ENCODE measurements around the gene TRPM2. TPM values are rescaled to one million over a fixed set of nuclear protein-coding genes. Genes with fewer than 3 reads are reported as not detected.
"Not testable (repeated sequence)": the region's sequence is repeated elsewhere in the genome, so short reads cannot be mapped to it uniquely, and the experiment has no call there.

The TRPM2 gene
- total and polyA plus RNA-seq, 3 experiments from 2014 or later: 1.9 to 2.6 (median 2.4) TPM

DNA sequence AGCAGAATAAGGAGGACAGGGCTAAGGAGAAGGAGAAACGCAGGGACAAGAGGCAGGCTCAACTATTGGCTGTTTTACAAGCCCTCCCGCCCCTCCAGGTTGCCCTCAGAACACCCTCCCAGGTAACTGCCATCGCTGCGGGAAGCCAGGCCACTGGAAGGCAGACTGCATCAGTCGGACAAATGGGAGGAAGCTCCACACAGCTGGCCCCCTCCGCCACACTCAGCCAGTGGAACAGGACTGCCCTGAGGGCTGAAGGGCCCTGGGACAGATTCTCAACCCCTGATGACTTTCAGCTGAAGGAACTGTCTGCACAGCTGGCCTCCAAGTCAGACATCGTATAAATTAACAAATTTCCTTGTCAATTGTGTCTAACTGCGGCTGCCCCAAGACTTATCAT is 123.7 kb downstream of the TRPM2 start:
- H3K27ac Mint-ChIP-seq: no peak overlapping the region
- H3K4me3 Mint-ChIP-seq: no peak overlapping the region
- no peak for DNase-seq
- no peaks in the 10 kb centered on the region for H3K36me3 Mint-ChIP-seq
- no peaks in the 10 kb centered on the region for H3K4me1 ChIP-seq (ENCODE audit: insufficient read depth, low read length)
- H3K27me3 Mint-ChIP-seq: peaks cover 0 to 4% of the 10 kb centered on the region in 2 donors
- POLR2A ChIA-PET: no interaction called here
- H3K27ac ChIP-seq (ENCODE audit: low read depth, low read length): no peak overlapping the region
- H3K9me3 Mint-ChIP-seq: no peaks in the 10 kb centered on the region
- no peaks in the 10 kb centered on the region for H3K9me3 ChIP-seq (ENCODE audit: low read length)
- H3K36me3 ChIP-seq (ENCODE audit: insufficient read depth, low read length): no peaks in the 10 kb centered on the region
- CTCF ChIA-PET: no interaction called here
- H3K27me3 ChIP-seq (ENCODE audit: insufficient read depth, low read length, poor library complexity, severe bottlenecking): no peaks in the 10 kb centered on the region
- H3K4me3 ChIP-seq (ENCODE audit: low read length): no peak overlapping the region
- peaks cover 3 to 7% (median 3%) of the 10 kb centered on the region in 3 donors for H3K4me1 Mint-ChIP-seq

DNA sequence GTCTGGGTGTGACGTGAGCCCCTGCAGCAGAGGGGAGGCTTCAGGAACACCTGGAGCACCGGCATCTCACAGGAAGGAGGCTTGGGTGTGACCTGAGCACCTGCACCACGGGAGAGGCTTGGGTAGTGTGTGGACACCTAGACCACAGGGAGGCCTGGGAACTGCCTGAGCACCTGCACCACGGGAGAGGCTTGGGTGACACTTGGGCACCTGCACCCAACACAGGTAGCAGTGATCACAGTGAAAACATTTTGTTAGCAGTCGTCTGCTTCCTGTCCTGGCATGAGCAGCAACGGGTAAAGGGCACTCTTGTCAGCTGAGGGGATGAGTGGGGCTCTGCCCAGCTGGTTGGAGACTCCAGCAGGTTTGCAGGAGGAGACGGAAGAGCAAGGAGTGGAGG is 124.3 kb downstream of the TRPM2 start:
- Histone ChIP-seq H3K36me3 (ENCODE audit: insufficient read depth, low read length) (no peaks in the 10 kb centered on the region), H3K27me3 (ENCODE audit: insufficient read depth, low read length, poor library complexity, severe bottlenecking) (no peaks in the 10 kb centered on the region), H3K9me3 (ENCODE audit: low read length) (no peaks in the 10 kb centered on the region), H3K4me3 (ENCODE audit: low read length) (no peak overlapping the region), H3K27ac (ENCODE audit: low read depth, low read length) (no peak overlapping the region), H3K4me1 (ENCODE audit: insufficient read depth, low read length) (no peaks in the 10 kb centered on the region)
- CTCF ChIA-PET: no interaction called here
- H3K4me1 Mint-ChIP-seq: peaks cover 3 to 7% (median 3%) of the 10 kb centered on the region in 3 donors
- H3K4me3 Mint-ChIP-seq: no peak overlapping the region
- POLR2A ChIA-PET: no interaction called here
- no peaks in the 10 kb centered on the region for H3K9me3 Mint-ChIP-seq
- H3K27me3 Mint-ChIP-seq: peaks cover 0 to 6% of the 10 kb centered on the region in 2 donors
- no peaks in the 10 kb centered on the region for H3K36me3 Mint-ChIP-seq
- H3K27ac Mint-ChIP-seq: no peak overlapping the region
- no peak for DNase-seq

DNA sequence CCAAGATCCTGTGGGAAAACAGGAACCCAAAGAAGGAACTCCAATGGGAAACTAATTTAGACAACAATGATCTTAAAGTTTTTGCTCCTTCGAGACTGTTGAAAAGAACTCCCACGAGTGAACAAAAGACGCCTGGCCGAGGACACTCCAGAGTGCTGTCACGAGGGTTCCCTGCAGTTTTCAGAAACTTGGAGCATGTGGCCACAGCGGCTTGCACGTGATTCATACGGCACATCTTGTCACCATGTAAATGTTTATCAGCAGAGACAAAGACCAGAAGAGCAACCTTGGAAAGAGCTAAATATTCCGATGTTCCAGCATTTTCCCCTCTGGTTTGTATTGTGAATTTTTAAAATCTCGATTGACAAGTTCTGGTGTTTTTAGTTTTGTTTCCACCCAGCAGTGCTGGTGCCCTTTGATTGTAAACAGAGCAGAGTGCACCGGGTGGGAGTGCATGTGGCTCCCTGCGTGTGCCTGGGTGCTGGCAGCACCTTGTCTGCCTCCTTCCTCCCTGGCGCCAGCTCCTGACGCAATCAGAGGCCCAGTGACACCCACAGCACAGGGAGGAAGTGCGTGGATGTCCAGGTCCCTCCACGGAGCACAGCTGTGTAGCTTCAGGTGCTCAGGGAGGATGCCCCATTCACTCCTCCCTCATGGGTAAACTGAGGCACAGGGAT is 124.8 kb downstream of the TRPM2 start:
- ChIA-PET POLR2A (no interaction called here), CTCF (no interaction called here)
- no peak for DNase-seq
- no peaks in the 10 kb centered on the region for H3K9me3 Mint-ChIP-seq
- H3K4me1 Mint-ChIP-seq: peaks cover 3 to 7% (median 3%) of the 10 kb centered on the region in 3 donors
- no peak overlapping the region for H3K27ac Mint-ChIP-seq
- Histone ChIP-seq H3K36me3 (ENCODE audit: insufficient read depth, low read length) (no peaks in the 10 kb centered on the region), H3K4me3 (ENCODE audit: low read length) (no peak overlapping the region), H3K27me3 (ENCODE audit: insufficient read depth, low read length, poor library complexity, severe bottlenecking) (no peaks in the 10 kb centered on the region), H3K9me3 (ENCODE audit: low read length) (no peaks in the 10 kb centered on the region), H3K27ac (ENCODE audit: low read depth, low read length) (no peak overlapping the region), H3K4me1 (ENCODE audit: insufficient read depth, low read length) (no peaks in the 10 kb centered on the region)
- peaks cover 1 to 6% of the 10 kb centered on the region in 2 donors for H3K27me3 Mint-ChIP-seq
- no peak overlapping the region for H3K4me3 Mint-ChIP-seq
- no peaks in the 10 kb centered on the region for H3K36me3 Mint-ChIP-seq

DNA sequence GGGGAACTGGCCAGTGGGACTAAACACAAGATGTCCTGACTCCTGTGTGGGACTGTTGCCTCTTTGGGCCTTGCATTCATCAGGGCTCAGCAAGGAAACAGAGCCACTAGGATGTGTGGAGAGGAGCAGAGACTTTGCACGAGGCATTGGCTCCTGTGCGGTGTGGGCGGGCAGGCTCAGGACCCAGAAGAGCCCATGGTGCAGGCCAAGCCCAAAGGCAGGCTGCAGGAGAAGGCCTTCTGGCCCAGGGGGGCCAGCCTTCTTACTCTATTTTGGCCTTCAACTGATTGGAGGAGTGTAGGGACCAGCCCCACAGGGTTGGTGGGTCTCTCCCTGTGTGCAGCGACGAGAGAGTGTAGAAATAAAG is 125.4 kb downstream of the TRPM2 start:
- Histone ChIP-seq H3K27me3 (ENCODE audit: insufficient read depth, low read length, poor library complexity, severe bottlenecking) (no peaks in the 10 kb centered on the region), H3K4me3 (ENCODE audit: low read length) (no peak overlapping the region), H3K9me3 (ENCODE audit: low read length) (no peaks in the 10 kb centered on the region), H3K27ac (ENCODE audit: low read depth, low read length) (no peak overlapping the region), H3K36me3 (ENCODE audit: insufficient read depth, low read length) (no peaks in the 10 kb centered on the region), H3K4me1 (ENCODE audit: insufficient read depth, low read length) (no peaks in the 10 kb centered on the region)
- no peaks in the 10 kb centered on the region for H3K9me3 Mint-ChIP-seq
- H3K4me1 Mint-ChIP-seq: peaks cover 3 to 7% (median 3%) of the 10 kb centered on the region in 3 donors
- ChIA-PET POLR2A (no interaction called here), CTCF (no interaction called here)
- H3K27me3 Mint-ChIP-seq: peaks cover 1 to 7% of the 10 kb centered on the region in 2 donors
- H3K27ac Mint-ChIP-seq: peak overlapping the region in 1 of 8 donors; percentile 77
- H3K4me3 Mint-ChIP-seq: no peak overlapping the region
- no peak for DNase-seq
- H3K36me3 Mint-ChIP-seq: no peaks in the 10 kb centered on the region

DNA sequence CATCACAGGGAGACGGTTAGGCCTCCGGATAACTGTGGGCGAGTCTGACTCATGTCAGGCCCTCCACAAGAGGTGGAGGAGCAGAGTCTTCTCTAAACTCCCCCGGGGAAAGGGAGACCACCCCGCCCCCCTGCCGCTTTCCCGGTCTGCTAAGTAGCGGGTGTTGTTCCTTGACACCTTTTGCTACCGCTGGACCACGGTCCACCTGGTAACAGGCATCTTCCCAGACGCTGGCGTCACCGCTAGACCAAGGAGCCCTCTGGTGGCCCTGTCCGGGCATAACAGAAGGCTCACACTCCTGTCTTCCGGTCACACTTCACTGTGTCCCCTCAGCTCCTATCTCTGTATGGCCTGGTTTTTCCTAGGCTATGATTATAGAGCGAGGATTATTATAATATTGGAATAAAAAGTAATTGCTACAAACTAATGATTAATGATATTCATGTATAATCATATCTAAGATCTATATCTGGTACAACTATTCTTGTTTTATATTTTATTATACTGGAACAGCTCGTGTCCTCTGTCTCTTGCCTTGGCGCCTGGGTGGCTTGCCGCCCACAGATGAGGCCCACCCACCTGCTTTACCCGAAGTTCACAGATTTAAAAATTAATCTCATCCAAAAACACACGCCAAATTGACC is 126.3 kb downstream of the TRPM2 start:
- H3K9me3 Mint-ChIP-seq; H3K36me3 ChIP-seq (ENCODE audit: insufficient read depth, low read length); H3K27ac ChIP-seq (ENCODE audit: low read depth, low read length); H3K4me1 Mint-ChIP-seq; H3K36me3 Mint-ChIP-seq; POLR2A ChIA-PET; H3K27me3 ChIP-seq (ENCODE audit: insufficient read depth, low read length, poor library complexity, severe bottlenecking); H3K4me1 ChIP-seq (ENCODE audit: insufficient read depth, low read length); H3K9me3 ChIP-seq (ENCODE audit: low read length); CTCF ChIA-PET; H3K4me3 ChIP-seq (ENCODE audit: low read length): not testable (repeated sequence)
- peak in 3 of 5 donors; percentile 21 to 38 (median 32) for DNase-seq
- Mint-ChIP-seq H3K27ac (peak overlapping the region in 1 of 8 donors; percentile 65), H3K4me3 (peak overlapping the region in 1 of 7 donors; percentile 28), H3K27me3 (peaks cover 1 to 14% of the 10 kb centered on the region in 2 donors)

DNA sequence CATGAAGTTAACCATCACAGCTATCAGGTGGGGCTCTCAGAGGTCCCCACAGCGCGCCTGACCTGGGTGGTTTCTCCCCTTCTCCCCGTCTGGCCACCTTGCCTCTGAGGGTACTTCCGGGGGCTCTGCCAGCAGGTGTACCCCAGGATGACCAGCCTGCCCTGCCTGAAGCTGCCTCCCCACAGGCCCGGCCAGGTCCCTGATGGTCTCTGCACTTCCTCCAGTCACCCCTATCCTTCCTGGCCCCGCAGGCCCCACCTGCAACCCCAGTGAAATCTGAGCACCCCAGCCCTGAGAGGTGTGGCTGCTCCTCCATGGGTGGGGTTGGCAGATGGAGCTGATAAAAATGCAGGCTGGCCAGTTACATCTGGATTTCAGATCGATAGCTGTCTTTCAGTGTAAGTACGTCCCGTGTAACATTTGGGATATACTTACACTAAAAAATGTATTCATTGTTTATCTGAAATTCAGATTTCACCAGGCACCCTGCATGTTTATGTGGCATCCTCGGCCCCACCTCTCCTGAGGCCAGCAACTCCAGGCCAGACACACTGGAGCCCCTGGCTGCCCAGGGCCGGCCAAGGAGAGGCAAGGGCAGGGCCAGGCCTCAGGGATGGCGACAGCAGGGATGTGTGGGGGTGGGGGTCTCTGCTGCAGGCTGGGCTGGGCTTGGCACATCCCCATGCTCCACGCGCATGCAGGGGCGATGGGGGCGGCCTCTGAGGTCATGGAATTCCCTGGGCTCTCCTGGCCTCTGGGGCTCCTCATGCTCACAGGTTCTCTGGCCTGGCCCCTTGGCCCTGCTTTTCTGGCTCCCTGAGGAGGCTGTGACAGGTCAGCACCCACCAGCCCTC is 127.0 kb downstream of the TRPM2 start:
- Histone ChIP-seq H3K27me3 (ENCODE audit: insufficient read depth, low read length, poor library complexity, severe bottlenecking) (no peaks in the 10 kb centered on the region), H3K4me1 (ENCODE audit: insufficient read depth, low read length) (no peaks in the 10 kb centered on the region), H3K9me3 (ENCODE audit: low read length) (no peaks in the 10 kb centered on the region), H3K36me3 (ENCODE audit: insufficient read depth, low read length) (no peaks in the 10 kb centered on the region), H3K27ac (ENCODE audit: low read depth, low read length) (no peak overlapping the region), H3K4me3 (ENCODE audit: low read length) (no peak overlapping the region)
- Mint-ChIP-seq H3K27me3 (peaks cover 1 to 20% of the 10 kb centered on the region in 2 donors), H3K4me1 (peaks cover 3 to 7% (median 7%) of the 10 kb centered on the region in 3 donors), H3K4me3 (no peak overlapping the region), H3K36me3 (no peaks in the 10 kb centered on the region), H3K9me3 (no peaks in the 10 kb centered on the region), H3K27ac (no peak overlapping the region)
- no peak for DNase-seq
- POLR2A ChIA-PET: interaction anchor here (0.6 kb wide), 1 partner anchor 177 kb away, joined by 3 read pairs; the partner anchor contains the start of gene KRTAP12-3
- CTCF ChIA-PET: no interaction called here

DNA sequence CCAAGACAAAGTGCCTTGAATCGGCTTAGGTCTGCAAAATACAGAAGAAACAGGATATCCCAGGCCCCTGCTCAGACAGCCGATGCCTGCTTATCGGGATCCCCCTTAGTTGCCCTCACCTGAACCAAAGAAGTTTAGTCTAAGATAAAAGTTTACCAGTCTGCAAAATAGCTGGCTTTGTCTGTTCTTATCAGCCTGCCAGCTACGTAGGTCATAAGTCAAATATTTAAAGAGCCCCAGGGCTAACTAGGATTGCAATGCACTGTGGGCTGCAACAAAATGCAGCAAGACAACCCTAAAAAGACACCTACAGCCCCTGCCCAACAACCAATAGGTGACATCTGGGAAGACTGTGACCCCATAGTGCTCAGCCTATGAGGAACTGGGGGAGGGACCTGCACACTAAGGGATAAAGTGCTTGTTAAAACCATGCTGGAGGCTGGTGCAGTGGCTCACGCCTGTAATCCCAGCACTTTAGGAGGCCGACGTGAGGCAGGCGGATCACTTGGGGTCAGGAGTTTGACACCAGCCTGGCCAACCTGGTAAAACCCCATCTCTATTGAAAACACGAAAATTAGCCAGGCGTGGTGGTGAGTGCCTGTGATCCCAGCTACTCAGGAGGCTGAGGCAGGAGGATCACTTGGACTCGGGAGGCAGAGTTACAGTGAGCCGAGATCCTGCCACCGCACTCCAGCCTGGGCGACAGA is 129.3 kb downstream of the TRPM2 start:
- H3K27me3 ChIP-seq (ENCODE audit: insufficient read depth, low read length, poor library complexity, severe bottlenecking): no peaks in the 10 kb centered on the region
- Mint-ChIP-seq H3K36me3 (no peaks in the 10 kb centered on the region), H3K27ac (no peak overlapping the region), H3K4me3 (no peak overlapping the region), H3K27me3 (peaks cover 7 to 23% of the 10 kb centered on the region in 2 donors), H3K4me1 (peaks cover 3 to 7% (median 7%) of the 10 kb centered on the region in 3 donors), H3K9me3 (no peaks in the 10 kb centered on the region)
- no peak for DNase-seq
- no peaks in the 10 kb centered on the region for H3K36me3 ChIP-seq (ENCODE audit: insufficient read depth, low read length)
- no peaks in the 10 kb centered on the region for H3K9me3 ChIP-seq (ENCODE audit: low read length)
- H3K27ac ChIP-seq (ENCODE audit: low read depth, low read length): no peak overlapping the region
- peaks cover 9% of the 10 kb centered on the region for H3K4me1 ChIP-seq (ENCODE audit: insufficient read depth, low read length)
- no peak overlapping the region for H3K4me3 ChIP-seq (ENCODE audit: low read length)
- ChIA-PET POLR2A (no interaction called here), CTCF (no interaction called here)

Measured in CD8-positive, alpha-beta memory T cell (primary cell).